Activated CD4-positive, alpha-beta T cell treated with anti-CD3 and anti-CD28 coated beads, Interleukin-2, amount 50 U/mL, for 16 hours (primary cell): ENCODE results near the gene PITX2.

ENCODE experiments used
- DNase-seq: peaks from one replicate; pipeline ENCODE4 v3.0.0-alpha.2; 2020

The PITX2 gene

DNA sequence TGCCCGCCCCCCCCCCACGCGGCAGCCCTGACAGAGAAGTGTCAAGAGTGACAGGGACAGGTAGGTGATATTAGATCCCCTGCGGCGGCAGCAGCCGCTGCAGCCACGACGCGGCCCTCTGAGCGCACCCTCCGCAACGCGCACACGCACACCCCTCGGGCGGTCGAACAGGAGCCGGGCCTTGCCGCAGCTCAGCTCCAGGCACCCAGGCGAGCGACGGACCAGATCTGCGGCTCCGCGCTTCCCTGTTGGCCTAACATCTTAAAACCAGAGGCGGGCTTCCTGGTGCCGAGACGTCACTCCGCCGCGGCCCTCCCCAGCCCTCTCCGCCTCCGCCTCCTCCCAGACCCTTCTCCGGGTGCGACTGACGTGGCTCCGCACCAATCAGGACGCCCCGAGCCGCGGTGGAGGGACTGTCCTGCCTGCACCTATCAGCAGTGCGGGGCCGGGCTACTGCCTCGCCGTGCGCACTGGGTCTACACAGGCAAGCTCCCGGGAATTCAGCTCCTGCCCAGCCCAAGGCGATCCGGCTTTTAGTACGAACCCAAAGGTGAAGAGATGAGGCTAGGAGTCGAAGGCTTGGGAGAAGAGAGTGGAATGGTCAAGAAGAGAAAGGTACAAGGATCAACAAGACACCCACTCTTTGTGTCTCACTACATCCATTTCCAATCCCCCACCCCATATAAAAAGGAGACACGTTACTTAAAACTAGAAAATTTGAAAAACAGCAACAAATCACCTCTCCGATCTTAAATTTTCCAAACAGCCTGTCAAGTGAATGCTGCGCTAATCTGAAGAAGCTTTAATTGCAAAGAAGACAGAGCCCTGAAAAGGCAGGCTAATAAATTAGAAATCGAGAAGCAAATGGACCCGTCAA lies at the start of gene PITX2:
PITX2 (minus strand) TSS at position 237 of the 877 bp plus-strand sequence. CDS start 617 bp downstream, outside the sequence.
- peak; percentile 71 for DNase-seq

DNA sequence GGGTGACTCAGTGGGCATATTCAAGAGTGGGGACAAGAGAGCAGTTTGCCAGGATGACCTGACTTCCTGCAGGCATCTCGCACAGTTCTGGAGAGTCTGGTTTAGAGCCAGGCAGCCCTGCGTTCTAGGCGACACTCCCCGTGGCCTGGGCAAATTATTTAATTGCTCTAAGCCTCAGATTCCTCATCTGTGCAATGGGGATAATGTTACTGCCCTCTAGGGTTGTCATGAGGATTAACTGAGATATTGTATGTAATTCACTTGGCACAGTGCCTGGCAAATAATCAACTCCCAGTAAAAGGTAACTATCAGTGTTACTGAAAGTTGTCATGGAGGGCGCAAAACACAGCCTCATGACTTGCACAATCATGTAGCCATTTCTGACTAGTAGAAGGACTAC lies 48.8 kb upstream of the PITX2 start:
- DNase-seq = no peak

DNA sequence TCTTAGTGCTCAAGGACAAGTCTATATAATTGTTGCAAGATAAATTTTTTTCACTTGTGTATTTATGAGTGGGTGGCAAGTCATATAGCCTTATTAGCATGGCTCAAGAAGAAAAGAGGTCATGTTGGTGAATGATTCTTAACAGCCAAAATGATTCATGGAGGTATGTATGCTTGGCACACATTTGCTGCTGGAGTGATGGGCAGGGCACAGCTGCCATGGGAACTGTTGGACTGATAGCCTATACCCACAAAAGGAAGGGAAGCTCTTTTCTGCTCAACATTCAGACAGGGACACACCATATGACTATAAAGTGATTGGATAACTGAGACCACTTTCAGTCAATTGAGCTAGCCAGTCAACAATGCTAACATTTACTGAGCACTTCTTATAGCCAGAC lies 46.8 kb upstream of the PITX2 start:
- no peak for DNase-seq

DNA sequence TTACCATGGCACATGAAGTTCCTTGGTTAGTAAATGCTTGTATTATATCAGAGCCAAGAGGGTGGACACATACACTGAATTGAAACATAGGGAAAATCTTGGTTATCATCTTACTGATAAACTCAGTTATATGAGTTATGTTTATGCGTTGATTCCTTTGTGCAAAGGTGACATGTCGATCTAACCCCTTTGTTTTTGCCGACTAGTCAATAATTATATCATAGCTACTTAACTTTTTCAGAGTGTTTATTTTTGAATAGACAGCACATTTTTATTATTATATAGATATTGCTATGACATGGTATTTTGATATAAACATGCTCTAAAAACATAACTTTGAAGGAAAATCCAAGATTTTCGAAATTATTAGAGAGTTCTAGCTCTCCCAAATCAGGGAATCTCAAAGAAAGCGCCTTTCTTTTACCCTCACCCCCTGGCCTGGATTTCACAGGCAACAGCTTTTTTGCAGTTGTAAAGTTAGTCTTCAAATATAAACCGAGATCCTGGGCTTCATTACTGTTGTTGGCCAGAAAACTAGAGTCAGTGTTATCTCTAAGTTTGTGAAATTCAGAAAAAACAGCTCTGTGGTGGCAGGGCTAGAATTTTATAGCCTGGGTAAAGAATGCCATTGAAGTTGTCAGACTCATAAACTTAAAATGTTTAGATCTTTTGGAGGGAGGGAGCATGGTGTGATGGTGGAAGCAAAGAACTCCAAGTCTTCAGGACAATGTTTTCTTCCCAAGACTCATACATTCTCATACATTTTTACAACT lies 45.8 kb upstream of the PITX2 start:
- no peak for DNase-seq

DNA sequence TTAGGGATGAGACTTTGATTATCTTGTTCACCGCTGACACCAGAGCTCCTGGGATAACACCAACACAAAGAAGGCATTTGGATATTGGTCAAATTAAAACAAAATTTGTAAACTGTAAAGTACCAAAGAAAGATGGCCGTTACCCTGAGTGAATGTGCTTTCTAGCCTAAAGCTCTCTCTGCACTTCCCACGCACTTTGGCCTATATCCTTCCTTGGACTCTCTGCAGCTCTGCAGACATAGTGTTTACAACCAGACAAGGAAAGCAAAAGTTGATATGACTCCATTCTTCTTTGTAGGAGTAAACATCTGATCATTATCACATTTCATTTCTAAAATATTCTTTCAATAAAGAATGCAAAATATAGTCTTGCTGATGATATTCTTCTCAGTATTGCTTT lies 44.8 kb upstream of the PITX2 start:
- DNase-seq = no peak

DNA sequence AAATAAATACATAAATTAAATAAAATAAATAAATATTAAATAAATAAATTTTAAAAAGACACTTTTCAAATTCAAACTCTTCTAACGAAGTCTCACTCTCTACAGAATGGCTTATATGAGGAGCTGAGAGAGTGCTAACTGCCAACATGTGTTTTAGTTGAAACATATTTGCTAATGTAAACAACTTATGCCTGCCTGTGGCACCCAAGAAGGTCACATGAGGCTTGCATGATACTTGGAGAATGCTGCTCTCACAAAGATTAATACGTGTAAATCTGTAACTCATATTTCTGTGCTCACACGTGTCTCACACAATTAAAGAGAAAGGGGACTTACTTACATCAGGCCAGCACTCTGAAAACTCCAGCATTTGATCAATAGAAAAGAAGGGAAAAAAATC lies 43.2 kb upstream of the PITX2 start:
- no peak for DNase-seq

DNA sequence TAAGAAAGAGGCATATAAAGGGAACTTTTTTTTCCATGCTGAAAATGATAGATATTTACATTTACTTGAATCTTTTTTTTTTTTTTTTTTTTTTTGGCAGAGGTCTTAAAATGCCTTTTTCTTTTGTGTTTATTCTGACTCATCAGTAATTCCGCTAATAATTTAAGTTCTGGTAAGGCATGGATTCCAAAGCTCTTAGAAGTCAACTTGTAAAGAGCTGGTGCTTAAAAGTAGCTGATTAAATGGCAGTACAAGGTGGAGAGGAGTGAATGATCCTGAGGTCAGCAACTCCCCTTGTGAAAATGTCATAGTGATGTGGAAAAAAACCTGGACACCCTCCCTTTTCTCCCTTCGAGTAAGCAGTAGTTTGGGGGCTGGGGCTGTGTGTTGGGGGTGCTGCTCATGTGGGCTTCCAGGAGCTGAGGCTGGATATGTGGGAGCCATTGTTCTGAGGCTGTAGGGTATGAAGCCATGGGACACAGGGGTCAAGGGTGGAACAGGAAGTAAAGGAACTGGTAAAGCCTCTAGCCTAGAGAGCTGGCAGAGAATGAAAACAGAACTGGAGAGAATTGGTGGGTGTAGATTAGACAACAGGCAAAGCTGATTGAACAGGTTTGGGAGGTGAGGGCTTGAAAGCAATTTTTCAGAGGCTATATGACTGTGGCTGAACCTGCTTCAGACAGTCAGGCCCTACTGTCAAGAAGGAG lies 41.0 kb upstream of the PITX2 start:
- DNase-seq = no peak

DNA sequence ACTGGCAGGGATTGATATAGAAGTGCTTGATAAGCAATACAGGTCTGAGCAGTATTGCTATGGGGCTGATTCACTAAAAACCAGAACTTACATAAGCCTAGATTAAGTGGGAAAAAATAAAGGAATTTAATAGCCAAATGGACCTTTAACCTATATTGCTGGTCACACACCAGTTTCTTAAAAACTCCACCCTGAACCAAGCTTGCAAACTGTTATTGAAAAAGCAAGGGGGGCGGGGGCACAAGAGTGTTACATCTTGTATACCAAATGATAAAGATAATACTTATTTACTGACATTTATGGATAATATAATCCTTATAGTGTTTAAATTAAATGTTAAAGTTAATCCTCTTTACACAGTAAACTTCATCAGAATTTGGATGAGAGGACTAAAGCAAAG lies 40.3 kb upstream of the PITX2 start:
- no peak for DNase-seq

DNA sequence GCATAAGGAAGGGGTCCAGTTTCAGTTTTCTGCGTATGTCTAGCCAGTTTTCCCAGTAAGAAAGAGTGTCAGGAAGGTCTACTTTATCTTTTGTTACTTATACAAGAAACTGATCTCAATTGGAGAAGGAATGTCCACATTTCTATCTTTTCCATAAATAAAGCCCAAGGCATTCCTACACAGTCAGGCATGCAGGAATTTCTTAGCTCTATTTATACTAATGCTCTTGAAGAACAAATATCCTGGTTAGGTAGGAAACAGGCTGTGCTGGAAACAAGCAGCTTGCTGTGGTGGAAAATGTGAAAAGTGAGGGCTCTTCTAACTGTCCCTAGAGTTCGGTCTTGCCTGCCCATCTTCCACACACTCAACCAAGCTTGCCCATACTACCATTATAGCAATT lies 37.9 kb upstream of the PITX2 start:
- no peak for DNase-seq

DNA sequence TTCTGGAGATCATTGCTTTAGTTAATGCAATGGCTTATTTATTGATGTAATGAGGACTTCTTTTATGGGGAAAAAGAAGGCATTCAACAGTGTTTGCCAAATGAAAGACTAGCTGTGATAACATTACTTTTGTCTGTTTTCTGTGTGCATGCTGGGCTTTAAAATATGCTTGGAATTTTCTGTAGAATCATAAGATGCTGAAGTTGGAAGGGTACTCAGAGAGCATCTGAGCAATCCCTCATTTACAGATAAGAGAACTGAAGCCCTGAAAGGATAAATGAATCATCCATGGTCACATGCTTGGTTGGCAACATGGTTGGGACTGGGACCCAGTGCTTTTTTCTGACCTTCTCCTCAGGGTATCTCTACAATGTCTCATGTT lies 31.4 kb upstream of the PITX2 start:
- DNase-seq = no peak

DNA sequence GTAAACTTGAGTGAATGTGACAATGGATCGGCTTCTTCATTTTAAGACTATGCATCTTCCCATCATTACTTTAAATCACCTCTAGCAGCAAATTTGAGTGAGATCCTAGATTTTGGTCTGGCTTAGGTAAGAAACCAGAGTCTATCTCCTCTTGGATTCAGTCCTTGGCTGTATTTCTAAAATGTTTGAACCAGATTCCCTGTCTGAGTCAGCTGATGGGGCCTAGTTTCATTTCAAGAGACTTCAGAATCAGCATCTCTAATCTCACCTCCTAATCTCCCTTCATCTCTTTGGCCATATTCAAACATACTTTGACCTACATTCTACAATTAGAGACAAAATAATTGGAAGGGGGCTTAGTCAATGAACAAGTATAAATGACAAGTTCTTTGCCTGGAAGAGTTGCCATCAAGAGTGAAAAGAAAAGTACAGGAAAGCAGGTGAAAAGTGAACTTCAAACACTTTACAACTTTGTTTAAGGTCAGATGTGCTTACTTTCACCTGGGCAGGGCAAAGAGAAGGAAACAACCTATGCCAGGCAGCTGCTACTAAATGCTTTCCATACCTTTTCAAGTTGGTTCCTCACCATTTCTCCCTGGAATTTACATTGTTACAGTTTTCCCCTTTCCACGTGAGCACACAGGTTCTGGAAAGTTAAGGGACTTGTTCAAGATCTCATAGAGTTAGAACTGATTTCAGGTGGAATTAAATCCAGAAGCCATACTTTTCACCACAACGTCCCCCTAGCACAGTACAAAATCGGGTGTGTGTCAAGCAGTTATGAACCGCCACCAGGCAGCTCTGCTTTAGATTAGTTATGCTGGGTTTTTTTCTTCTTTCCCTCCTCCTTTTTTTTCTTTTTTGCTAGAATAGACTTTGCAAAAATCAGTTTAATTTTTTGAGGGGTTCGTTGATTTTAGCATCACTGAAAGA lies 30.7 kb upstream of the PITX2 start:
- no peak for DNase-seq

DNA sequence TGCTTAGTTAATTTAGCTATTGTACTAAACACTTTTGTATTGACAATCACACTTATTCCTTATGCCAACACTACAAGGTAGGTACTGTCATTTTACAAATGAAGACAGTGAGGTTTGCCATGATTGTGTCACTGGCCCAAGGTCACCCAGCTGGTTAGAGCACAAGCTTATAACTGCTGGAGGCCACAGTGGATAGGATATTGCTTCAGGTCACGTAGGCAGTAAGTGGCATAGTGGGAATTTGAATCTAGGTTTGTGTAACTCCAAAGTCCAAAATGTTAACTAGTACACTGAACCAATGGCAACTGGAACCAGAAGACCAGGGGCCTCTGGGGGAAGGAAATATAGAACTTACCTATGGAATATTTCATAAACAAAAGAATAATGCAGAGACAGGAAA lies 21.1 kb upstream of the PITX2 start:
- DNase-seq = no peak

DNA sequence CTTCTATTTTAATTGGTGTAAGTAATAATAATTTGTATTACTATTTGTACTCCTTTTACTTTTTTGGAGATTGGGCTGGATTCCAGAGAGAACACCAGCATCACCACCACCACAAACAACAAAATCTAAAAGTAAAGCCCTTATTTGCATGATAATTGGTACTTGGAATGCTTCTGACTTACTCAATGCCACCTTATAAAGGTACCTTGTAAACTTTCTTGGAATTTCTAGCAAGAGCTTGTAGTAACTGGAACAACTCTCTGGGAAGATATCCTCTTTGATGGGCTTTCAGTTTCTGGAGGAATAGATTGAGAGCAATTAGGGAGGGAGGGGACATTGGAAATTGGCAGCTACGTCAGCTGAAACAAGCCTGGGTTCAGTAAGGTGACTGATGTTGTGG lies 20.2 kb upstream of the PITX2 start:
- DNase-seq = no peak

DNA sequence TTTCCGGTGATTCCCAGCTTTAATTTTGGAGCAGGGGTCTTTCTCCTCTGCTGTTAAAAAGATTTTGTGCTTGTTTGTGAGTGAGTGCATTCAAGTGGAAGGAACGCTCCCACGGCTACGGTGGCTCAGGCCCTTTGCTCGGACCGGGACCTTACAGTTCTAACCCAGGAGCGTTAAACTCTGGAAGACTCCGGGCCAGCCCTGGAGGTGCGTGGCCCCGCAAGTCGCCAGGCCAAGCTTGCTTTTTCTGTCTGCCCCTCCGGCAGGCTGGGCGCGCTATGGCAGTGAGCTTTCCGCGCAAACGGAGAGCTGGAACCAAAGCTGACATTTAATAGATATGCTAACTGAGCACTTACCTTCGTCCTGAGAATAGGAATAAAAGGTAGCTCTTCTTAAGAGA lies 18.3 kb upstream of the PITX2 start:
- no peak for DNase-seq

DNA sequence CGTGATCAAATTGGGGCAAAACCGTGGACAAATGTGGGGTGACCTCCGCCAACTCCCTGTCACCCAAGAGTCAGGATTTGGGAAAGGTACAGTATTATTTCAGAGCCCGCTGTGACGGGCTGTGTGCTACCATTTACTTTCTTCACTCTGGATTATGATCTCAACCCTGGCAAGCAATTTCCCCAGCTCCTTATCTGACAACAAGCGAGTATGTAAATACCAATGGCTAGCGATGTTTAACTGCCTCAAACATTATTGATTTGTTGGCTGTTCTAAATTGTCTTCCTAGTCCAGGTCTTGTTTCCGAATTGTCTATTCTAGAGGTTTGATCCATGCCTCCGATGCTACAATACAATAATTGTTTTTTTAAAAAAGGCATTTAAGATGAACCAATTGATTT lies 17.7 kb upstream of the PITX2 start:
- no peak for DNase-seq

DNA sequence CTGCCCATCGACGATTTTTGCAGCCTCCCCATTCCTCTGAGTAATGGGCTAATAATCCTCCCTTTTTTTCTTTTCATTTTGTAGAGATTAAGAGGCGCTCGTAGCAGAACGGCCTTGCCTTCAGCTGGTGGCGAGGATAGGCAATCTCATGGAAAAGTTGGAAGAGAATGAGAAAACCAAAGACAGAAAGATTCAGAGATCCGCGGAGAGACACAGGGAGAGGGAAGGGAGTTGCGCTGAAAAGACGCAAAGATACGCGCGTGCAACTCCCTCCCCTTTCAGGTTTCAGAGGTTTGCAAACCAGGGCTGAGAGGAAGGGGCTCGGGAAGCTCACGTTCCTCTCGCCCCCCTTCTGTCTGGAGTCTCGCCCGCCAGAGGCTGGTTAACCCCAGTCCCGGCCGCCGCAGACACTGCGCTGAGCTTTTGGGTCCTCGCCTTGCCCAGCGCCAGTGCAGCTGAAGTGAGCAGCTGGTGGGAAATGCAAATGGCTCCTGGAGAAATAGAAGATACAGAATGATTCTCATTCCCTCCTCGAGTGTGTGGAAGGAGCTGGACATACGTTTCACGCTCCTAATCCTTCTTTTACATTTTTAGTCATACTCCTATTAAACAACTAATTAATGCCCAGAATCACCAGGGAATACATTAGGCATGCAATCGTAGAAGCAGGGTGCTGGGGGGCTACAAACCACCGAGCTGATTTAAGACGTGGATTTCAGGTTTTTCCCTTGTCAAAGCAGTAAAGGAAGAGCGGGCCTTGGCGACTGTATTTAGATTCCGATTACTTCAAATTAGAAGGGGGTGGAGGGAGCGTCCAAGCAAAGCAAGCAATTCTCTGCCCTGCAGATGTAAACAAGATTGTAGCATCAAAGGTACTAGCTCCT lies 16.6 kb upstream of the PITX2 start:
- DNase-seq = no peak

DNA sequence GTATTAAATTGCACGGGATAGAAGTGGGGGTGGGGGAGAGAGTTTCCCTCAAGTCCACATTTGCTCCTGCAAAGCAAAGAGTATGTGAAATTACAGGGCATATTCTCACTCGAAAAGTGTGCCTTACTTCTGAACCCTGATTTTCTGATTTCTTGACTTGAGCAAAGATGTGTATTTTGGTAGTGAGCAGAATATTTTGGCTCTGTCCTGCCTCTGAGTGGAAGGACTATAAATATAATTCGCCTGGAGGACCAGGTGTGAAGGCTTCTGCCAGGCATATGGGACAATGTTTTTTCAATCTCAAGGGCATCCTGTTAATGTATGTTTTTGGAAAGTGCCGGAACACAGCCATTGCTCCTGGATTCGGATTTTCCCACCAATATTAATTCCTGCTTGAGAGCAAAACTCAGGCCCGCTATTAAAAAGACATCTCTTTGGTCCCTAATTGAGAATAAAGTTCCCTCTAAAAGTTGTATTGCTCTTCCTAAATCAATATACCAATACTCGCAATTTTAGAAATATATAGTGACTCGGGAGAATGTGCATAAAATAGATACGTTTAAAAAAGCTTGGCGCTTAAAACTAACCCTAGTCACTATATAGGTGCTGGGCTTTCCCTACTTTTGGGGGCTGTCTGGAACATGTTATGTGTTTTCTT lies 15.3 kb upstream of the PITX2 start:
- no peak for DNase-seq

DNA sequence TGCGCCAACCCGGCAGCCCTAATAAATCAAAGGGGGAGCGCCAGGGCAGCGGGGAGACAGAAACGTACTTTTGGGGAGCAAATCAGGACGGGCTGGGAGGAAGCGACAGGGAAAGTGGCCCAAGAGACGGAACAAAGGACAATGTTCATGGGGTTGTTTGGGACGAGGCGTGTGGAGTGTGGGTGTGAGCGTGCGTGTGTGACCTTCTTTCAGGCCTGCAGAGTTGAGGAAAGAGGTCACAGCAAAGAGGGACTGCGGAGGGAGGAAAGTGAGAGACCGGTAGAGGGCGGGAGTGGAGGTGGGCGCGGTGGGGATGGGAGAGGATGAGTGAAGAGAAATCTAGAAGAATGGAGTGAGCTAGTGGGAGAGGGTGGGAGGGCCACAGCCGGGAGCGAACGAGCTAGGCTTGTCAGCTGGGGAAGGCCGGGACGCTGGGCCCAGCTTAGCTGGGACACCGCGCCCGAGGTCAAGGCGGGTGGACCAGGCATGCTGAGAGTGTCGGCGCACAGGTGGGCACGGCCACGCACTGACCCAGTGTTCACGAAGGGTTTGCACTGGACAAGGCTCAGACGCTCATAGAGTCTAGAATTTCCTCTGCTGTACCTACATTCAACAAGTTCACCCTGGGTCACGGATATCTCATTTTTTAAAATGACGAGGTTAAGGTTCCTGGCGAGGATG lies 14.7 kb upstream of the PITX2 start:
- DNase-seq = no peak

DNA sequence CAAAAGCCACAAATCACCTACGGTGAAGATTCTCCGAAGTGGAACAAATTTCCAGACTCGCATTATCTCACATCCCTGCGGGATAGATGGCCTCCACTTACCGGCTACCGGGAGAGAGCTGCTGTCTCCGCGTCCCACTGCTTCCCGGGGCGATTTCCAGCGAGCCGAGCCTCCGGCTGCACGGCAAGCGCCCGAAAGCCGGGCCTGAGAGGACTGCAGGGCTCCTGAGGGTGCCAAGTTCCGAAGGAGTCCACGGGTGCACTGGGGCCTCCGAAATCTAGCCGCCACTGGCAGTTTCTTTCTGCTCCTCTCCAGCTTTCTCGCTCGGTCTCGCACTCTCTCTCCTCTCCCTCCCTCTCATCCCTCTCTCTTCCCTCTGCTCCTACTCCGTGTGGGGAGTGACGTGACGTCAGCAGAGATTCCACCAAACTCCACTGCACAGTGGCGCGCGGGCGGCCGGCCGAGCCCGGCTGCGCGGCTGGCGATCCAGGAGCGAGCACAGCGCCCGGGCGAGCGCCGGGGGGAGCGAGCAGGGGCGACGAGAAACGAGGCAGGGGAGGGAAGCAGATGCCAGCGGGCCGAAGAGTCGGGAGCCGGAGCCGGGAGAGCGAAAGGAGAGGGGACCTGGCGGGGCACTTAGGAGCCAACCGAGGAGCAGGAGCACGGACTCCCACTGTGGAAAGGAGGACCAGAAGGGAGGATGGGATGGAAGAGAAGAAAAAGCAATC lies 14.0 kb upstream of the PITX2 start:
- no peak for DNase-seq
